Measurements from ENCODE around the gene ARHGEF25.
"Not testable (repeated sequence)": the region's sequence is repeated elsewhere in the genome, so short reads cannot be mapped to it uniquely, and the experiment has no call there.

The ARHGEF25 gene

GRCh38 chr12:57609101-57609780 lies 2.0 kb upstream of the ARHGEF25 start:
- no peak for ATAC-seq
- DNase-seq = no peak

DNA sequence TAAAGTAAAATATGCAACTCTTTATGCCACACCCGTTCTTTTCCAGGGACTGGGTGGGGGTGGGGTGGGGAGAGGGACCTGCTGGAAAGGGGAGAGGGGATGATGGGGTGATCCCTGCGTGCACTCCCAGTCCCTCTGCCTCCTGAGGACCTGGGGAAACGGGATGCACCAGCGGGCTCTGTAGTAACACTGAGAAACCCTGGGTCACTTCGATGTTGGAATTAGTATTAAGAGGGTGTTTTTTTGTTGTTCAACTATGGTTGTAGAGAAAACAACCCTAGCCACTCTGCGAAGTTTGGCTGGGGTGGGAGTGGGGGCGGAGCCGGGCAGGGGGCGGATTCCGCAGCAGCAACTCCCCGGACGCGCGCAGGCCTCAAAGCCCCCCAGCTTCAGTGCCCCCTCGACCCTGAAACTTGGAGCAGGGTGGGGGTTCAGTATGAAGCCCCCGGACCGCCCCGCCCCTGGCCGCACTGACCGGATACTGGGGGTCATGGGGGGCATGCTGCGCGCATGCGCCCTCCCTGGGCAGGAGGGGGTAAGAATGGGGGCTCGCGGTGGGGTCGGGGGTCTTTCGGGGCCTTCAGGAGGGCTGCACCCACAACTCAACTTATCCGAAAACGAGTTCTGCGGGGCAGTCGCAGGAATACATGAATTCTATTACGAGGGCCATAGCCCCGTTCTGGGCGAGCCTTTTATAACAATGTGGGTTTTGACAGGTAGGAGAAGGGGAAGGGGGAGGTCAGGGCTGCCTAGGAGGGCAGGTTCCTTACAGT lies 1.3 kb upstream of the ARHGEF25 start:
- ATAC-seq (no peak), DNase-seq (no peak)

DNA sequence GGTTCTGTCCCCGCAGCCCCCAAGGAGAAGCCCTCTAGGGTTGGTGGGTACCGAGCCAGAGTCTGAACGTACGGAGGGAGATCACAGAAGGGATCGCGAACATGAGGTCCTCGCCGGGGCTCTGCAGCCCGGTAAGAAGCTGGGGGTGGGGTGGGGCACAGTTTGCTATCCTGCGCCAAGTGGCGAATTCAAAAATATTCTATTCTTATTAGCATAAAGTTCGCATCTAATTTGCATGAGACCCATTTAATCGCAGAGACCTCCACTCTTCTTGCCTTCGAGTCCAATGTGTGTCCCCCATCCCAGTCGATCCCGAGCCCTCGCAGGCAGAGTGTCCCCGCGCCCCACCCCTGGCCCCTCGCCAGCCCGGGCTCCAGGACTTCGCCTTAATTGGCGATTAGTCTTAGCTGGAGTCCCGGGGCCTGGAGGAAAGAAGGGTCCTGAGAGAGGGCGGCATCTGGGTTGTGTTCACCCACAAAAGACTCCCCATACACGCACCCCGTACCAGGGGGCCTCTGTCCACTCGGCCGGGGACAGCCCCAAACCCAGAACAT lies 604 bp upstream of the ARHGEF25 start:
- DNase-seq (no peak), ATAC-seq (no peak)

- DNase-seq = no peak
- no peak for ATAC-seq
These were observed 834 bp downstream of the ARHGEF25 start for GRCh38 chr12:57611827-57612710.

- no peak for ATAC-seq
- DNase-seq = no peak
These were observed 1.6 kb downstream of the ARHGEF25 start for GRCh38 chr12:57612711-57613426.

DNA sequence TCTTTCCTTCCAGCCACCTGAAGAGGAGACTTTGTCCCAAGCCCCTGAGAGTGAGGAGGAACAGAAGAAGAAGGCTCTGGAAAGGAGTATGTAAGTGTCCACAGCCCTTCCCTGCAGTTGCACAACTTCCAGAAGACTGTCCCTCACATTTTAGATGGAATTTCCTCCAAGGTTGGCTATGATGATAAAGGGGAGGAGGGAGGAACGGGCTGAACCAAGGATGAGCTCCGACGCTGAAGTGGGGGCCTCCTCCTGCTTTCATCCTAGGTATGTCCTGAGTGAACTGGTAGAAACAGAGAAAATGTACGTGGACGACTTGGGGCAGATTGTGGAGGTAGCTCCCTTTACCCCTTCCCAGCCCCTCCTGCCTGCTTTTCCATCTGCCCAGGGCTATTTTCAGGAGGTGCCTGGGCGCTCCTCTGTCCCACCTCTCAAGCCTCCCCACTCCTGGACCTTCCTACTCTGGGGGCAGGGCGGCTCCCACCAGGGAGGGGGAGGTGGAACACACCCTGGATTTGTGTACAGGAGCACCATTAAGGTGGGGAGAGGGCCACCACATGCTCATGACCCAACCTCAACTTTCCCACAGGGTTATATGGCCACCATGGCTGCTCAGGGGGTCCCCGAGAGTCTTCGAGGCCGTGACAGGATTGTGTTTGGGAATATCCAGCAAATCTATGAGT lies 2.3 kb downstream of the ARHGEF25 start:
- ATAC-seq (no peak), DNase-seq (no peak)

DNA sequence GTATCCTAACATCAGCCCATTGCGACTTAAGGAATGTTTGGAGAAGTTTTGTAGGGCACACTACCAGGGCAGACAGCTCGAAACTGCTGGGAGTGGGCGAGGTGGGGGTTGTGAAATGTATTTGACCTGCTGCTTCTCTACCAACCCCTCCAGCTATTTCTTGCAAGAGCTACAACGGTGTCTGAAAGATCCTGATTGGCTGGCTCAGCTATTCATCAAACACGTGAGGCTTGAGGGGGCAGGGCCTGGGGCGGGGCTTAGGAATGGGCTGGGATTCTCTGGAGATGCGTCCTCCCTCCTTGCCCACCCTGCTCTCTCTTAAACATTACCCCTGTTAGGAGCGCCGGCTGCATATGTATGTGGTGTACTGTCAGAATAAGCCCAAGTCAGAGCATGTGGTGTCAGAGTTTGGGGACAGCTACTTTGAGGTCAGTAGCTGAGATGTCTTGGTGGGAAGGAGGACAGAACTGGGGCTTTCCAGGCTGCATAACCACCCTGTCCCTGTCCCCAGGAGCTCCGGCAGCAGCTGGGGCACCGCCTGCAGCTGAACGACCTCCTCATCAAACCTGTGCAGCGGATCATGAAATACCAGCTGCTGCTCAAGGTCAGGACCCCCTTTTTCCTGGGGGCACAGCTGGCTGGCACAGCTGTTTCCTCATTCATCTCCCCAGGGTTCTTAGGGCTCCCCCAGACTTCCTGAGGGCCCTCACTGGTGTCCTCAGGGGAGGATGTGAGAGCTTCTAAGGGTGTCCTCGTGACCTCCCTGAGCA lies 3.1 kb downstream of the ARHGEF25 start:
- ATAC-seq = no peak
- DNase-seq = no peak

DNA sequence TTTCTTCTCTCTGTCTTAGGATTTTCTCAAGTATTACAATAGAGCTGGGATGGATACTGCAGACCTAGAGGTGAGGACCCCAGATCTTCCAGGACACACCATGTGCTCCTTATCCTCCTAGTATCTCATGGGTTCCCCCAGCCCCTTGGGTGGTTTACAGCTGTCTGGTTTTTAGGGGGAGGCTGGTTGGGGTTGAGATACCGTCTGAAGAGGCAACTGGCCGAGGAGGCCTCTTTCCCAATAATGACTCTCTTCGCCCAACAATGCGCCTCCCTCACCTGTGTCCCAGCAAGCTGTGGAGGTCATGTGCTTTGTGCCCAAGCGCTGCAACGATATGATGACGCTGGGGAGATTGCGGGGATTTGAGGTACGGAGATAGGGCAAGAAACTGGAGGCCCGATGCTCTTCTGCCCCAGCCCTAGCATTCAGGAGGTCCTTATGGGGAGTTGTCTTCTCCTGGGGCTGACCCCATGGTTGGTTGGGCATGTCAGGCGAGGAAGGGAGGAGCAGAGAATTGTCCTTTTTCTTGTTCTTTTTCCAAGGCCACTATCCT lies 3.8 kb downstream of the ARHGEF25 start:
- ATAC-seq = no peak
- no peak for DNase-seq

GRCh38 chr12:57615637-57616036 lies 4.4 kb downstream of the ARHGEF25 start:
- ATAC-seq (no peak), DNase-seq (no peak)

DNA sequence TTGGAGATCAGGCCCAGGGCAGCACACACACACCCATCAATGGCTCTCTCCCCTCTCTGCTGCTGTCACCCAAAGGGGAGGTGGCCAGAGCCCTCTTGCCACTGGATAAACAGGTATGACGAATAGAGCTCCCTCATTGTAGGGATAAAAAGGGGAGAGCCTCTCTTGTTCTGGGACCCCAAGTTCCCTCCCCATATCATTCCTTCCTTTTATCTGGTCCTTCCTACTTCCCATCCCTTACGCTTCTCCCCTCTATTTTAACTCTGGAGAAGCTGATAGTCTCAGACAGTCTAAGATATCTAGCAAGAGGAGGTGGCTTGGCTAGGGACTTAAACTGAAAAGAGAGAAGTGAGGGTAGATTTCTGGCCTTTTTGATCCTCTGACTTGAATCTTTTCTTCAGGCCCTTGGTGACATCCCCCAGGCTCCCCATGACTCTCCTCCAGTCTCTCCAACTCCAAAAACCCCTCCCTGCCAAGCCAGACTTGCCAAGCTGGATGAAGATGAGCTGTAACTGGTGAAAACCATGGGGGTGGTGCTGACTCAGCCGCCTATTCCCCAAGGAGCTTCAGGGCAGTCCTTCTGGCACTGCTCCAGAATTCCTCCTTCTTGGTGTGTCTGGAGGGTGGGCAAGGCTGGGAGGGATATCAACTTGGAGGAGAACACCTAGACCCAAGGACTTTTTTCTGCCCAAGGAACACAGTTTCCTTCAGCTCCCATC lies 5.3 kb downstream of the ARHGEF25 start:
- ATAC-seq (no peak), DNase-seq (no peak)

DNA sequence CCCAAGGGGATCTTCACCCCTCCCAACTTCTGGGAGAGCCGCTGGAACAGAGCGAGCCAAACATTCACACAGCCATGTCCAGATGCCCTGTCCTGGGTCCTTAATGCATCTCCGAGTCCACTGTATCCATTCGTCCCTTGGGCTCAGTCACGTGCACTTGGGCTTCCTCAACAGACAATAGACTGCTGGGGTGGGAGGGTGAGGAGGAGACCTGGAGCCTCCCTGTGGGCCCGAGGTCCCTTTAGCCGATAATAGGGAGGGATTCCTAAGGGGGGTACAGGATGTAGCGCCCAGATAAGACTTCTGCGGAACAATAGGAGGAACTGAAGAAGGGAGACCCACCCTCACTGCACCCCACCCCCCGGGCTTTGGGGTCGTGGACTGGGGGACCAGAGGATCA lies 6.7 kb downstream of the ARHGEF25 start:
- no peak for ATAC-seq
- DNase-seq = no peak

- not testable (repeated sequence) for ATAC-seq, DNase-seq
These were observed 7.2 kb downstream of the ARHGEF25 start for GRCh38 chr12:57618431-57618830.

DNA sequence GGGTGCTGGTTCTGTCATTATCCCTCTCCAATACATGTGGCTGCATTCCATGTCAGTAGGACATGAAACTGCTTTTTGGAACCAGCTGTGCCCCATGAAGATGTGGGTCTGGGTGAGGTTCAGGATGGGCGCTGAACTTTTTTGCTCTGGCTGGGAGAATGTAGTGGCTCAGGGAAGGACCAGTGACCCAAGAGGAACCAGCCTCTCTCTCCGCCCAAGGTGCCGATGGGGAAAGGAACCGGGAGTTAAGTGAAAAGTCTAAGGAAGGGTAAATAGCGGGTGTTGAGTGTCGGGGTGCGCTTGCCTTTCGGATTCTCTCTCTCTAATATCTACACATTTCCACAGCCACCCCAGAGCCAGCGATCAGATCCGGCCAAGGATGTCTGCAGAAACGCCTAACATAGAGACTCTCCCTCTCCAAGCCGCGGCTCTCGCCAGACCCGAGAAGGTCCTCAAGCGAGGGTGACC lies 7.8 kb downstream of the ARHGEF25 start:
- no peak for DNase-seq
- no peak for ATAC-seq

DNA sequence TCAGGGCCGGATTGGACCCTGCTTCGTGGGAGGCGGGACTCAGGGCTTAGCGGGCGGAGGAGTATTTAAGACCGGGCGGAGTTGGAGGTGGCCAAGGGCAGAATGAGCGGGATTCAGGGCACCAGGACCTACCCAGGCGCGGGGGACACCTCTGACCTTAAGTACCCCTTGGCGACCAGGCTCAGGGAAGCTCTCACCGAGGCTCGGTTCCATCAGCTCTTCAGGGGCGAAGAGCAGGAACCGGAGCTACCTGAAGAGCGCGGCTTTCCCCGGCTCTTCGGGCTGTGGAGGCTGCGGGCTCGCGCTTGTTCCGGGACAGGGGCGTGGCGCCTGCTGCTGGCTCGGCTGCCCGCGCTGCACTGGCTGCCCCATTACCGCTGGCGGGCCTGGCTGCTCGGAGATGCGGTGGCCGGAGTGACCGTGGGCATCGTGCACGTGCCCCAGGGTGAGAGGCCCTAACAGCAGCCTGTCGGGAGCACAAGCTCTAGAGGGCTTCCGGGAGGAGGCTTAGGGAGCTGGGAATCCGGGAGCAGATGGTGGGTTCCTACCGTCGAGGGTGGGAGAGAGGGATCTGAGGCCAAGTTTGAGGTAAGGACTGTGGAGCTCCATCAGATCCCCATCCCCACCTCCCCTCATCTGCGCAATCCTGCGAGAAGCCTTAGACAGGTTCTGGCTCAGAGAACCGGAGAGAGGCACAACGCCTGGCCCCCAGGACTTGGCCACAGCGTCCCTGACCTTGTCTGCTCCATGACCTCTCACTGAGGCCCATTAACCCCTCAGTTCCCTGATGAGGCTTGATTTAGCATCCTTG lies 8.4 kb downstream of the ARHGEF25 start:
- DNase-seq = no peak

DNA sequence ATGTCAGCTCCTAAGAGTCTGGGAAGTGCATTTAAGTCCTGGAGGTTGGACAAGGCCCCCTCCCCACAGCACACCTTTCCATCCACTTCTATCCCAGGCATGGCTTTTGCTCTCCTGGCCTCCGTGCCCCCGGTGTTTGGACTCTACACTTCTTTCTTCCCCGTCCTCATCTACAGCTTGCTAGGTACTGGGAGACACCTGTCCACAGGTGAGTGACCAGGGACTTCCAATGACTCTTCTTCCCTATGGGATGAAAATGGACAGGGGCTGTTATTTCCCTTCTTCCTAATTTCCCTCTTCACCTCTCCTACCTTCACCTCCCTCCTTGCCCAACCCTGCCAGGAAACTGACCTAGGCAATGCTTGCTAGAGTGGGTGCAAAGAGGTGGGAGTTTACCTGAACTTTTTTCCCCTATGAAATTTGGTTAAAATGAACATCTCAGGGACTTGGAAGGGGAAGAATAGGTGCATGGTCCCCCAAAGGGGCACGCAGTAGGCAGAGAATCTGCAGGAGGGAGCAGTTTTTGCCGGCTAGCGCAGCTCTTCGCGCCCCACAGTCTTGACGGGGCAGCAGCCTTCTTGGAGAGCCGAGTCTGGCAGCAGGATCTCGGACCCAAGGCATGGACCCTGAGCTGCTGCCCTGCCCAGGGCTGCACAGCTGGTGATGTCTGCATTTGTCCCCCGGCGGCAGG lies 9.2 kb downstream of the ARHGEF25 start:
- ATAC-seq = no peak
- no peak for DNase-seq

More for the DNA sequence above, 8.4 kb downstream of the ARHGEF25 start:
- no peak for ATAC-seq

DNA sequence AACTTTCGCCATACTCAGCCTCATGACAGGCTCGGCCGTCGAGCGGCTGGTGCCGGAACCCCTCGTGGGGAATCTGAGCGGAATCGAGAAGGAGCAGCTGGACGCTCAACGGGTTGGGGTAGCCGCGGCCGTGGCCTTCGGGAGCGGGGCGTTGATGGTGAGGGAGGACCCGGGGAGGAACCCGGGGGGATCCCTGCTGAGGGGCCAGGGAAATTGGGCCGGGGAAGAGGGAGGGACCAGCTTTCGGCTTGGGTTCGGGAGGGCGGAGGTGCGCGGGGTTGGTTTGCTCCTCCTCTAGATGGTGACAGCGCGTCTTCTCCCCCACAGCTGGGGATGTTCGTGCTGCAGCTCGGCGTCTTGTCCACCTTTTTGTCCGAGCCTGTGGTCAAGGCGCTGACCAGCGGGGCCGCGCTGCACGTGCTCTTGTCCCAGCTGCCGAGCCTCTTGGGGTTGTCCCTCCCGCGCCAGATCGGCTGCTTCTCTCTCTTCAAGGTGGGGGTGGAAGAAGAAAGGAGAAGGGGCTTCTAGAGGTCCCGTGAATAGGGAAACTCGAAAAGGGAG lies 9.8 kb downstream of the ARHGEF25 start:
- DNase-seq (no peak), ATAC-seq (no peak)

DNA sequence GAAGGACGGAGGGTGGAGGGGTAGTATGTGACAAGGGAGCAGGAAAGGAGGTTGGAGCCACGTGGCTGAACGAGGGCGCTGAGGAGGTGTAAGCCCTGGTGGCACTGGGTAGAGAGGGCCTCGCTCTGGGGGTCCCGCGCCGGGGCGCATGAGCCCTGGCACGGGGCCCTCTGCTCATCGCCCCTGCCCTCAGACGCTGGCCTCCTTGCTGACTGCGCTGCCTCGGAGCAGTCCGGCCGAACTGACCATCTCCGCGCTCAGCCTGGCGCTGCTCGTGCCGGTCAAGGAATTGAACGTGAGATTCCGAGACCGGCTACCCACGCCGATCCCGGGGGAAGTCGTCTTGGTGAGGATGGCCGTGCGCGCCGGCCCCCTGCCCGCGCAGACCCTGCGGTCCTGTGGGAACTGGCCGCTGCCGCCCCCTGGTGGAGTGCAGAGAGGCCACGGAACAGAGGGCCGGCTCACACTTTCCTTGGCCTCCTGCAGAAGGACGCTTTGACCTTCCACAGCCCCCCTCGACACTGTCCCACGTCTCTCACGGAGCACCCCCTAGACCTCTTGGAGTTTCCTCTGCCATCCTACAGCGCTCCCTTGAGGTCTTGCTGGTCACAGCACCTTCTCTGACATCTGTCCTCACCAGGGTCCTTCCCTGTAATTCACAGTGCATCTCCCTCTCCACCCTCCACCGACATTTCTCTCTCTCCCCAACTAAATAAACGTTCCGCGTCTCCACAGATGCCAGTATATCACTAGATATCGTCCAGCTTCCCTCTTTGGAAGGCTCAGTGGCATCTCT lies 10.5 kb downstream of the ARHGEF25 start:
- DNase-seq = peak; percentile 81

More for the DNA sequence above, 10.5 kb downstream of the ARHGEF25 start:
- ATAC-seq = peak; percentile 79

Data from stimulated activated naive CD8-positive, alpha-beta T cell treated with anti-CD3 and anti-CD28 coated beads, Interleukin-15, Interleukin-2, amounts not matched to agents 100 U/mL and 50 U/mL, for 24 hours (primary cell).